ENCODE results near the gene LAMA2.

GRCh38 chr6:129141499-129141898 is 258.6 kb downstream of the LAMA2 start:
- TF ChIP-seq CTCF (IDR thresholded peaks at IDR 0.05; ENCODE audit: control extremely low read depth in 1 of 3, insufficient read depth in 1 of 3, low read depth in 1 of 3, low read length in 3 of 3) (no peak), EP300 (IDR thresholded peaks at IDR 0.05; ENCODE audit: borderline replicate concordance in 1 of 2, low read depth in 2 of 2, low read length in 2 of 2) (no peak), TCF12 (IDR thresholded peaks at IDR 0.05; ENCODE audit: low read depth, low read length) (no peak), USF2 (IDR thresholded peaks at IDR 0.05; ENCODE audit: low read length) (no peak), NRF1 (IDR thresholded peaks at IDR 0.05; ENCODE audit: low read depth, low read length) (no peak), RAD21 (IDR thresholded peaks at IDR 0.05 in 1 of 2, conservative IDR thresholded peaks at IDR 0.05 in 1 of 2; ENCODE audit: low read depth in 2 of 2, low read length in 2 of 2) (no peak), YY1 (IDR thresholded peaks at IDR 0.05; ENCODE audit: low read depth, low read length) (no peak), BACH1 (IDR thresholded peaks at IDR 0.05; ENCODE audit: low read length) (no peak), JUN (IDR thresholded peaks at IDR 0.05; ENCODE audit: low read depth, low read length) (no peak)
